Left renal pelvis (tissue), 4 donors: ENCODE results near the gene MUL1. TPM values are rescaled to one million over a fixed set of nuclear protein-coding genes. Genes with fewer than 3 reads are reported as not detected.

Experiments
- DNase-seq, 4 donors: peaks; one replicate each; pipeline ENCODE4 v3.0.0-alpha.2; 2013; ENCODE audit warnings: low read depth in 4 of 4, low spot score in 3 of 4
- polyA plus RNA-seq, 4 donors: library from polyadenylated mRNA; unstranded; fragments of 120-200 nt; gene quantifications; one replicate each; pipeline ENCODE4 v1.2.1, GENCODE V29; 2013; ENCODE audit not compliant: insufficient read length in 4 of 4

The MUL1 gene
- polyA plus RNA-seq, 4 donors = 27.4 to 40.0 (median 34.9) TPM

DNA sequence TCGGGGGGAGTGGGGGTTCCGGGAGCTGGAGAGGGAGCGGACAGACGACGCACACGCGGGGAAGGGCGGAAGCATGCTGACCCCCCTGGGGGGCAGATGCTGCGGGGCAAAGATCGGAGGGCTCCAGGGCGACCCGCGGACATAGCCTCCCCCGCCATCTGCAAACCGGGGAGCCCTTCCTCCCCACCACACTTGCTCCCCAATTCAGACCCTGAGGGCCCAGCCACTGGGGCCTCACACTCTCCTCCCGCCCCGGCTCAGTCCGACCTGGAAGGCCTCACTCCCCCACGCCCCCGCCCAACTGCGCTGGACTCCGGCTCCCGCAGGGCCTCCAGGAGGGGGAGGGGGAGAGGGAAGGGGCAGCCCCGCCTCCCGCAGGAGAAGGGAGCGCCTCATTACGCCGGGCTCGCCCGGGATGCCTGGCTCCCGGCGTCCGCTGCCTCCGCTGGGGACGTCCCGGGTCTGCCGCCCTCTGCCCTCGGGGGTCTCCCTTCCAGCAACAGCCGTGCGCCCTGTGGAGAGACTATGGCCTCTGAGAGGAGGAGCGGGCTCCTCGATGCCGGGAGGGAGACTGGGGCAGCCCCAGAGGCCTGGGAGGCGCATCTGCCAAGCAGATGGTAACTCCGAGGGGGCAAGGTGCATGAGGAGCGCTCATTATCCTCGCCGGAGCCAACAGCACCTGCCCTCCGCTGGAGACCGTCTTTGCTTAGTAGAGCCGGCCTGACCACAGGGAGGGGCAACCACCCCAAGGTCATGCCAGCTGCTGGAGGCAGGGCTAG lies 21.3 kb downstream of the MUL1 start:
- DNase-seq = peak in 3 of 4 donors; percentile 71 to 80 (median 80)

DNA sequence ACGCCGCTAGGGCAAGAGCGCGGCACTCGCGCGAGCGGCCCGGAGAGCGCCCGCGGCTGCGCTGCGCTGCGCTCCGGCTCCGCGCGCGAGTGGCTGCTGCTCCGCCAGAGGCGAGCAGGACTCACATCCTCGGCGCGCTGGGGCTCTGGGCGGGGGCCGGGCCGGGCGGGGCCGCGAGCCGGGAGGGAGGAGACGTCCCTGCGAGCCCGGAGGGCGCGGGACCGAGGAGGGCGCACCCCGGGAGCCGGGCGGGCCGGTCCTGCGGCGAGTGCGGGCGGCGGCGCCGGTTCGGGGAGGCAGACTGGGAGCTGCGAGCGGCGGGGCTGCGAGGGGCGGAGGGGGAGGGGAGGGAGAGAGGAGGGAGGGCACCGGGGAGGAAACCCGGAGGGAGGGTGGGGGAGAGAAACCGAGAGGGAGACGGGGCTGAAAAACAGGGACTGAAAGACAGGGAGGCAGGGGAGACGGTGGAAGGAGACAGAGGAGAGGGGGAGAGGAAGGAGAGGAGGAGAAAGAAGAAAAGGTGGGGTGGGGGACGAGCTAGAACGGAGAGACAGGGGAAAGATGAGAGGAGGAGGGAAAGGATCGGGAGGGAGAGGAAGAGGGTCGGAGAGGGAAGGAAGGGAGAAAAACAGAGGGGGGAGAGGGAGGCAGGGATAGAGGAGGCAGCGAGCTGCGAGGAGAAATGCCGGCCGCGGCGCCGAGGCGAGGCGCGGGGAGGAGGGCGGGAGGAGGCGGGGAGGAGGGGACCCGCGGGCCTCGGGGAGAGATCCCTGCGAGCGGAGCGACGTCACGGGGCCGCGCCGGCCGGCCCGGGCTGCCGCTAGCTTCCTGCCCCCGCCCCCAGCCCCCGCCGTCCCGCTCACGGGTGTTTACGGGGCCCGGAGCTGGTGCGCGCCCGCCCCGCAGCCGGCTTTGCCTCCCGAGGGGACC lies 22.2 kb downstream of the MUL1 start, which contains the start of gene CAMK2N1:
TSS of gene CAMK2N1 (minus strand) at position 684 of the 930 bp plus-strand sequence. CDS start 831 bp downstream, outside the sequence.
- DNase-seq = no peak

DNA sequence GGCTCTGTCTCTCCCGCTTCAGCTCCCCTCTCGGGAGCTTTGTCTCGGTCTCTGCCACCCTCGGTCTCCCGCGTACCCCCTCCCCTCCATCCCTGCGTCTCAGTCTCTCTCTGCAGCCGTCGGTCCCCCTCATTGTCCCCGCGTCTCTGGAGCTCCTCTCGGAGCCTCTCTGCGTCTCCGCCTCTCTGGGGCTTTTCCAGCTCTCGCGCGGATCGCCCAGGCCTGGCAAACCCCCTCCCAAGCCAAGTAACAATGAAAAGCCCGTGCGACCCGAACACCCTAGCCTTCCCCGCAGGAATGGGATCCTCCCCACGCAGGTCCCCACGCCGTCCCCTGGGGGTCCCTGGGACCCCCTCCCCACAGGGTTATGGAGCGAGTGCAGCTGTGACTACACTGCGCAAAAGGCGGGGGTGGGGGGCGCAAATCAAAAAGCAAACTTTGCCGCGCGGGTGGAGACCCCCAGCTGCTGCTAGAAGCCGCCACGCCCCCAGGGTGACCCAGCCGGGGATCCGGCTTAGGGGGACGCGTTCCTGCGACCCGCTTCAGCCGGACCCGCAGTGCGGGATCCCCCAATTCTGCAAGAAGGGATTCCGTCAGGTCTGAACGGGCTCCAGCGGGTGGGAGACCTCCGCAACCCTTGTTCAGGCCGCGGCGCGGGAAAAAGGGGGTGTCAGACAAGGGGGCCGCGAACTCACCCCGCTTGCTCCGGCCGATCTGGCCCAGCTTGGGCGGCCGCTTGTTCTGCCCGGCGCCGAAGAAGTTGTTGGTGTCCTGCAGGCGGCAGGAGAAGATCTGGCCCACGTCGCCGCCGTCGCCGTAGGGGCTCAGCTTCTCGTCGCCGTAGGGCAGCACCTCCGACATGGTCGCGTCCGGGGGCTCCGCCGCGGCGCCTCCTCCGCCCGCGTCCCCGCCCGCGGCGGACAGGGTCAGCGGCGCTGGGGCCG lies 23.2 kb downstream of the MUL1 start:
- DNase-seq = no peak

DNA sequence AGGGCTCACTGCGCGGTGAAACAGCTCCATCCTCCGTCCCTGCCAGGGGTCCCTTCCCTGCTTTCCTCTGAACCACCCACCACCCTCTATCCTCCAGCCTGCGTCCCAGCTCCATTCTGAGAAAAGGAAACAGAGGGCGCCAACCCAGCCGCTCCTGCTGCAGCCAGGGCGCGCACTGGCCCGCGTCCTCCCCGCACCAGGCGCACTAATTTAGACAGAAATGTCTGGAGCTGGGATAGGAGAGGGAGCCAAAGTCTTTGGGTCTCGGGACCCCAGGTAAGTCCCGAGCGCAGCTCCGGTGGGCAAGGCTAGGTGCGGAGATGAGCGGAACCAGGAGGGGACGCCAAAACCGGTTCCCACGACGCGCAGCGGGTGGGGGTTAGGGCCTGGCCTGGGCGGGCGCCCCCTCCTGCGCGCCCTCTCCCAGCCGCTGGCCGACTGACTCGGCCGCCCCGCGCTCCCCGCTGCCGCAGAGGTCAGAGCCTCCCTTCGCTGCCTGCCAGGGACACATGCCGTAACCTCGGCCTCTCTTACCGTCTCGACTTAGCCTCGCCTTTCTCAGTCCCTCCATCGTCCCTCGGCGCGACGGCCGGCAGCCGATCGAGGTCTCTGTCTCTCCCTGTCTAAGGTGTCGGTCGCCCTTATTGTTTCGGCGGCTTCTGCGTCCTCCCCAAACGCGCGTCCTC lies 24.0 kb downstream of the MUL1 start:
- no peak for DNase-seq

DNA sequence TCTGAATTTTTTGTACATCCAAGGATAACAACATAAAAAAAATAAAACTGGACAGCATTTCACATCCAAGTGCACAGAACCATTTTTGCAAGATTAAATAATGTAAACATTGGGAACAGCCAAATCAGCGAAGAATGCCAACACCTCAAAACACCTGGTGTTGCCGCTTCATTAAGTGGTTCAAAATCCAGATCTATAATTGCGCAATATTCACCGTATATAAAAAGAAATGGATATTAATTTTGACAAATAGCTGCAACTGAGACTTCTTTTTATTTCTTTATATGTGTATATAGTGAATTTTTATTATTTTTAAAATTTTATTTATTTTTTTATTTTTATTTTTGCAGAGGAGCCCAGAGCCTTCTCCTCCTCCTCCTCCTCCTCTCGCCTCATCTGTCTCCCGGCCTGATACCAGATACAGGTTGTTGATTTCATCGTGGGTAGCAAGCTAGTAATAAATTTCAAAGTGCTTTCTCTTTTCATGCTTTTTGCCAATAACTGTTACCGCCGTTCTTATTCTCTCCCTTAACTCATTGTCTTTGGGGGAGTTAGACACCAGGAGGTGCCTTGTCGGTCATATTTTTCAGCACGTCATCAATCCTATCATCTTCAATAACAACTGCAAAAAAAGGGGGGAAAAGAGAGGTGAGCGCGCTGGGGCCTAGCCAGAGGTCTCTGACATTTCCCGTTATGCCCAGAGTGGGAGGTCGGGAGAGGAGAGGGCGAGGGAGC lies 24.7 kb downstream of the MUL1 start:
- DNase-seq = no peak

DNA sequence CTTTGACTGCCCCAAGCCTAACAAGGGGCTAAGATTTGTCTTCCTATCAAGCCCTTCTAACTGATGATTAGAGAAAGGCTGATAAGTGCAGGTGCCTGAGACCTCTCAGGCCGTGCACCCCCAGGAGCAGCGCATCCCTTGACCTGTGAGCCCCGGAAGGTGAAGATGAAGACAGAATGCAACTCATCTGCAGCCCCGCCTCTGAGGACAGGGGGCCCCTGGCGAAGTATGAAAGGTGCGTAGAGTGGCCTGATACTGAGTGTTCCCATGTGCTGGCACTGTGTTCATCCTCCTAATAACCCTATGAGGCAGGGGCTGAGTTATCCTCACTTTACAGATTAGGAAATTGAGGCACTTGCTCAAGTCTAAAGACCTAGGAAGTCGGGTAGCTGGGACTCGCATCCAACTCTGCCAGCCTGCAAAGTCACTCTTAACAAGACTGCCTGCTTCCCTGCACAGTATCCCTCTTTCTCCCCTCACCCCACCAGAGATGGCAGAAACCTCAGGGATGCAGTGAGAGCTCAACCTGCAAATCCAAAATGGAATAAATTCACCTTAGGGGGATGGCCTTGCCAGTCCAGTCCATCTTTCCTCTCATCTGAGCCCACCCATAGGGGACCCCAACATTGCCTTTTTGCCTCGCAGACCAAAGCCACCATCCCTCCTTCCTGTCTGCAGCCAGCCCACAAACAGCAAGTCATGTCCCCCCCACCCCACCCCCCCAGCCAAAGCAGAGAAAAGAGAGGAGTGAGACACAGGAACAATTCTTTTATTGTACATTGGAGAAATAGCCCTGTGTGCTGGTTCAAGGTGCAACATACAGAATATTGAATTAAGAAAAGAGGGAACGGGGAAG lies 26.1 kb downstream of the MUL1 start:
- no peak for DNase-seq

DNA sequence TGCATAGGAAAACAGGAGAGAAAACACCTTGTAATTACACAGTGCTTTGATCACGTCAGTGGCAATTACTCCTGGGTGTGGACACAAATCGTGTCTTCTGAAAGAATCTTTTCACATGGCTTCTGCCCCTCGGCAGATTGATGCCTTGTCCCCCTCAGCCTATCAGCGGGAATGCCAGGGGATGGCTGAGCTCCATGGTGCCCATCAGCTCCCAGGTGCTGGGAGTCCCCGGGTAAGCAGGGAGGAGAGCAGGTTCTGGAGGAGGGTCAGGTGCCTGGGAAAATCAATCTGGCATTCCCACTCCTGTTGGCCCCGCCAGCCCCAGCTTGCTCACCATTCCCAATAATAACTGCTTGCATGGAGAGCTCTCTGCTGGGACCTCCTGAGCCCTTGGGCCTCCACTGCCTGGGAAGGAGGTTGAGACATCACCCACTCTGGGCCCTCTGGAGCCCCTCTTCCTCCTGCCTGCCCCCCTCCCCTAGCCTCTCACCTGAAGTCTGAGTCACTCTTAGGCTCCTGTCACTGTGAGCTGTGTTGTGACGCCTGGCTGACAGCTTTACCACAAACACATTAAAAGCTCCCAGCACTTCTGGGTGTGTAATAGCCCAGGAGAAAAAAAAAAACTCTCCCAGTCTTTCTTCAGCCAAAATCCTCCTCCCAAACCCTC lies 26.9 kb downstream of the MUL1 start:
- no peak for DNase-seq

DNA sequence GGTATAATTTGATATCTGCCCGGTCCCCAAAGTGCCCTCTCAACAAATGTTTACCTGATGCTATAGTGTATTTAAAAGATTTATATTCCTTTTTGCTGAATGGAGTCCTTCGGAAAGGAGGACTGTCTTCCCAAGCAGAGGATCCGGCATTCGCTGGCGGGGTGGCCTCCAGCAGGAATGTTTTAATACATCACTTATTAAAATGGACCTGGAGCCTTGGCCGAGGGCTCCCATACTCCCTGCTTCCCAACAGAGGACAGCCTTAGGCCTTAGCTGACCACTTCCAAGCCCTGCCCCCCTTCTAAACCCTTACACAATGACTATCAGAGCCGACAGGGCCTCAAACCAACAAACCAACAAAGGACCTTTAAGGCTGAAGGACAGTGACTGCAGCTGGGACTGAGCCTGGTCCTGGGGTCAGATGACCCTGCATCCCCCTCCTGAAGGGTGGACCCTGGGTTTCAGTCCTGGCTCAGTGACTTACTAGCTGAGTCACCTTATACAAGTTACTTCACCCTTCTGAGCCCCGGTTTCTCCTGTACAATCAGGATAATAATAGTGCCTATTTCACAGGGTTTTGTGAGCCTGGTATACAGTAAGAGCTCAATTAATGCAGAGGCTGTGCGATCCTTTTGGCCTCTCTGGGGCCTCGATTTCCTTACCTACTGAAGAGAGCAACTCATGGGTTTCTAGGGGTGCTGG lies 27.6 kb downstream of the MUL1 start:
- DNase-seq = no peak

DNA sequence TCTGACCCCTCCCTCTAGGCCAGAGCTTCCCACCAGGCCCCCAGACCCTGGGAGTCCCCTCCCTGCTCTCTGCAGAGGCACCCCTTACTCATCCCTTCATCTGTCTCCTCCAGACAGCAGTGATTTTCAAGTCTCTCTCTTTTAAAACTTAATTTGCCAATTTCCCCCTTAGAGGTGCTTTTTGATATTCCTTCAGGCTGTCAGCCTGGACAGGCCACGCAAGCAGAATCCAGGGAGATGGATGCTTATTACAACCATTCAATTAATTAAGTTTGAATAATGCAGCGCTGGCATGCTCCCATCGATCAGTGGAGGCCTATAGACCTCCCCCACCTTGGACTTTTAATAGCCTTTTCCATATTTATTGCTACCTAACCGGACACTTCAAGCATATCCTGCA lies 28.1 kb downstream of the MUL1 start:
- DNase-seq = no peak

DNA sequence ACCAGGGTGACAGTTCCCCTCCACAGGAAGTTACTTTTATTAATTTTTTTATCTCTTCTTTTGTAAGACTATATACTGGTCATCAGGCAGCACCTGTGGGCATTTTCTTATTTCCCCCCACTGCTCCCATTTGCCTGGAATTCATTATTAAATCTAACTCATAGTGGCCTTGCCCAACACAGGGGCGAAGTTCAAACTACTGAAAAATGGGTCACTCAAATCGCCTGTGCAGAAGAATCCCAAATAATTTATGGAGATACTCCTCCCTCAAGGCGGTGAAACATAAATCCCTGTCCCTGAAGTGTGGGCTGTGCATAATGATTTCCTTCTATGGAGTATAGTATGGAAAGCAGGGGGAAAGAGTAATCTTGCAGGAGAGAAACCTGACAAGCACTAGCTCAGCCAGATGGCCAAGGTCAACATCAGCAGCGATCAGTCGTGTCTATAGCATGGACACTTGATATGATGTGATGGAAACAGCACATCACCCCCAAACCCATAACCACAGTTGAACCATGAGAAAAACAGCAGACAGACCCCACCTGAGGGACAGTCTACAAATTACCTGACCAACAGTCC lies 29.8 kb downstream of the MUL1 start:
- no peak for DNase-seq

DNA sequence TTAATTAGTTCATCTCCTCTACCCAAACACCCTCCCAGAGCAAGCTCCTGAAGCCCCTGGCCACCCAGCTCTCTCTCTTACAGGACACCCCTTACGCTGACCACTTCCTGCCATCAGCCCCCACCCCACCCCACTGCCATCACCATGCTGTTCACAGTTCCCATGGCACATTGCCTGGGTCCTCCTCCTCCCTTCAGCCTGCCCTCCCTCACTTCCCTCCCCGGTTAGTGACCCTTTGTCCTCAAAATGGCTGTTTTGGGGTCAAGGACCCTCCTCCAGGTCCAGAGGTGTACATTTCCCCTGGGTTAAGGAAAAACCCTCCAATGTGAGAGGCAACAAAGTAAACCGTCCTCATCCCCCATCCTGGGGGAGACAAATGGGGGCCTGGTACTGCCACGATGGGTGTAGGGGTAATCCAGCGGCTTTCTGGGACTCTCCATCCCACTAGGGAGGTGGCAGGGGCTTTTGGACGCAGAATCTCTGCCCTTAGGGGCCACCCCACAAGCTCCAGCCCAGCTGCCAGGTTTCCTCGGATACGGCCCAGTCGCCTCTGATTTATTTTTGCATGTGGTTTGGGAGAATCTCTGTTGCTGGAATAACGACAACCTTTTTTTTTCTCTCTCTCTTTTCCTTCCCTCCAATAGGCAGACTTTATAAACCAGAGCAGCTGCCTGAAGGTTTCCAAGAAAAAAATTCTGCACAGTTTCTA lies 30.4 kb downstream of the MUL1 start:
- no peak for DNase-seq

DNA sequence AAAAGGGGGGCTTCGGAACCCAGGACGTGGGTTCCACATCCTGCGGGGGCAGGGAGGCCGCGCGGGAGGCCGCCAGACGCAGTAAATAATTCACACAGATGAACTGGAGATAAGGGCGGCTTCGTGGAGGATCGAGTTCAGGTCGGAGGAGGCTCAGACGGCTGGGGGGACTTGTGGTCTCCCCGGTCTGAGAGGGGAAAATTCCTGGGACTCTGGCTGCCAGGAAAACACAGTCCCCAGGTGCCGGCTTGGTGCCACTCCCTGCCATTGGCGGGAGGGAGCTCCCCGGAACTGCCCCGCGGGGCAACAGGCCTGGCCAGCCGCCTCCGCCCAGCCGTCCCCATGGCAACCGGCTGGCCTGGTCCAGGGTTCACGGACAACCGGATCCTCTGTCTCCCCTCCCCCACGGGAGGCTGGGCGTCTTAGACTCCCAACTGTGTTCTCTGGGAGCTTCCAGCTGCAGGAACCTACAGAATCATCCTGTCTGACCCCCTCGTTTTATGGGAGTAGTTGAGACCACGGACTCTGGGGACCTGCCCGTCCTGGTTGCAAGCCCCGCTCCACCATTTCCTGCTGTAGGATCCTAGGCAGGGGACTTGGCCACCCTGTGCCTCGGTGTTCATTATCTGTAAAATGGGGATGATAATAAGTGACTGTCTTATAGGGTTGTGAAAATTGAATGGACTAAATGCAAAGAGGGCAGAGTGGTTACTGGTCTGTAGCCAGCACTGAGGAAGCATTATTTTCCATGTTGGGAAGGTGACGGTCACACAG lies 31.5 kb downstream of the MUL1 start:
- peak in 3 of 4 donors; percentile 64 to 72 (median 72) for DNase-seq

DNA sequence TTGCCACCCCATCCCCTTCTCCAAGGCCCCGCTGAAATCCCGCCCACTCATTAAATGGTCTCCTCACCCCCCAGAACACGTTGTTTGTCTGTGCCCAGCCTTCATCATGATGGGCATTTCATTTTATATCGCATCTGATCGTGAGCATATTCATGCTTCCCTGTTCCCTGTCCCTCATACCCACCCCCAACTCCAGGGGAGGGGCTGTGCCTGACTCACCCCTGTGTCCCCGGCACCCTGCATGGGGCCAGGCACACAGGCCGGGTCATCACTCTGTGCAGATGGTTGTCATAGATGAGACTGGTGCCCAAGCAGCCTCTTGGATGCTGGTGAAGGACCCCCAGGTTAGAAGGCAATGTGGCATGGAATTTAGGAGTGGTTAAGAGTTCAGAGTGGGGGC lies 33.0 kb downstream of the MUL1 start:
- DNase-seq = no peak

DNA sequence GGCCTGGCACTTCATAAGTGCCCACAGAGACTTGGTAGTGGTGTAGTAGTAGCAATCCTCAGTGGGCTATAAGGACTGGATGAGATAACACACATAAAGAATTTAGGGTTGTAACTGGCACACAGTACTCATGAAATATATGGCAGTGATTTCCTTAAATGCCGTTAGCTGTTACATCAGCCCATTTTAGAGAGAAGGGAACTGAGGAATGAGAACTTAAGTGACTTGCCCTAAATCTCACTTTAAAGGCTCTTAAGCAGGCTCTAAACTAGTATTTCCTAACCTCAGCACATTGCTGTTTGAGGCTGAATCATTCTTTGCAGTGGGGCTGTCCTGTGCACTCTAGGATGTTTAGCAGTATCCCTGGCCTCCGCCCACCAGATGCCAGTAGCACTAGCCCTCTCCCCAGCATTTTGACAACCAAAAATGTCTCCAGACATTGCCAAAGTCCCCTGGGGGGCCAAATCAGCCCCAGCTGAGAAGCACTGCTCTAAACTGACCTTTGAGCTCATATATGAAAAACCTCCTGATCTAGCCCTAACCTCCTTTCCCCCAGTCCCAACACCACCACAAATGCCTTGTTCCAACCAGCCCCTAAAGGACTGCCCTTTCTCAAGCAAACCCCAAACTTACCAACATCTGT lies 33.5 kb downstream of the MUL1 start:
- no peak for DNase-seq

DNA sequence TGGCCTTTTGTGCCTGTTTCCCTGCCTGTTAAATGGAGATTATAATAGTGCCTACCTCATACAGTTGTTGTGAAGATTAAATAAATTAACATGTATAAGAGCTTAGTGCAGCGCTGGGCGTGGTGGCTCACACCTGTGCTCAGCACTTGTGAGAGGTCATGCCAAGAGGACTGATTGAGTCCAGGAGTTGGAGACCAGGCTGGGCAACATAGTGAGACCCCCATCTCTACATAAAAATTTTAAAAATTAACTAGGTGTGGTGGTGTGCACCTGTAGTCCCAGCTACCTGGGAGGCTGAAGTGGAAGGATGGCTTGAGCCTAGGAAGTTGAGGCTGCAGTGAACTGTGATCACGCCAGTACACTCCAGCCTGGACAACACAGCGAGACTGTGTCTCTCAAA lies 34.1 kb downstream of the MUL1 start:
- no peak for DNase-seq
